Lung (tissue), 12 donors: Measurements from ENCODE around the gene PNPLA2. TPM values are rescaled to one million over a fixed set of nuclear protein-coding genes. Genes with fewer than 3 reads are reported as not detected.

ENCODE experiments used
- ATAC-seq: fragments of 200-7000 bp; cut with Tn5 transposase; one replicate; pipeline ENCODE4 v1.9.1; 2020; ENCODE audit warnings: moderate number of reproducible peaks; ENCODE audit not compliant: insufficient read depth, low FRiP score
- DNase-seq, 3 donors: peaks; one replicate each; pipeline ENCODE4 v3.0.0-alpha.2; 2013 to 2017
- H3K27ac ChIP-seq, 2 donors: one replicate each; pipeline ENCODE4 v1.5.1; 2013; ENCODE audit warnings: mild to moderate bottlenecking in 2 of 2, moderate library complexity in 2 of 2, control low read depth in 1 of 2, inconsistent platforms in 1 of 2, low read depth in 1 of 2, low read length in 1 of 2
- H3K27me3 ChIP-seq, 3 donors: one replicate each; pipeline ENCODE4 v1.5.1; 2013; ENCODE audit warnings: low read length in 2 of 3; ENCODE audit not compliant: control insufficient read depth in 3 of 3, insufficient read depth in 3 of 3
- H3K36me3 ChIP-seq, 4 donors: one replicate each; pipeline ENCODE4 v1.5.1; 2013; ENCODE audit warnings: low read length in 4 of 4, mild to moderate bottlenecking in 1 of 4, moderate library complexity in 1 of 4; ENCODE audit not compliant: control insufficient read depth in 4 of 4, insufficient read depth in 4 of 4
- H3K4me1 ChIP-seq, 5 donors: one replicate each; pipeline ENCODE4 v1.5.1; 2013; ENCODE audit warnings: low read length in 5 of 5, mild to moderate bottlenecking in 2 of 5, moderate library complexity in 1 of 5; ENCODE audit not compliant: control insufficient read depth in 5 of 5, insufficient read depth in 5 of 5
- H3K4me3 ChIP-seq: one replicate; pipeline ENCODE4 v1.5.1; 2013; ENCODE audit warnings: mild to moderate bottlenecking, control low read depth, moderate library complexity
- H3K9ac ChIP-seq, 2 donors: one replicate each; pipeline ENCODE4 v1.5.1; 2013; ENCODE audit warnings: low read length in 2 of 2, control low read depth in 1 of 2; ENCODE audit not compliant: insufficient read depth in 1 of 2
- H3K9me3 ChIP-seq, 4 donors: one replicate each; pipeline ENCODE4 v1.5.1; 2013; ENCODE audit warnings: low read length in 3 of 4, mild to moderate bottlenecking in 1 of 4, moderate library complexity in 1 of 4; ENCODE audit not compliant: control insufficient read depth in 4 of 4, insufficient read depth in 3 of 4
- CTCF ChIP-seq: IDR thresholded peaks from 2 replicates; pipeline ENCODE4 v1.5.1; 2012; ENCODE audit warnings: mild to moderate bottlenecking; ENCODE audit errors: control extremely low read depth, extremely low read depth
- WGBS, 2 donors: extraction: QIAGEN DNeasy Blood & Tissue Kit; methylation state at CpG; one replicate each; pipeline ENCODE4 v1.1.7; 2013; 5-methylcytosine and 5-hydroxymethylcytosine counted together
- polyA plus RNA-seq, 2 donors: library from polyadenylated mRNA; stranded (reverse); fragments of 200-250 nt; gene quantifications; one replicate each; pipeline ENCODE4 v1.2.1, GENCODE V29; 2013
- total RNA-seq, 2 donors: library from RNA; depleted of rRNA in 1 of 2; stranded (reverse); fragments of >200 nt in 1 of 2; gene quantifications; one replicate each; pipeline ENCODE4 v1.2.1, GENCODE V29; 2014 to 2021
- donor health status: control.
- donor health status: control.
- donor health status: Bipolar disorder and iron deficiency.
- donor health status: healthy.
- donor health status: DM: yes; HTN: yes; CAD: no.

PNPLA2 gene
- total and polyA plus RNA-seq, 4 donors: 65.1 to 160 (median 84.2) TPM

GRCh38 chr11:868394-868793 lies 49.7 kb downstream of the PNPLA2 start:
- no peaks in the 10 kb centered on the region for H3K9me3 ChIP-seq
- H3K4me3 ChIP-seq: no peak overlapping the region
- peaks cover 0 to 7% (median 0%) of the 10 kb centered on the region in 5 donors for H3K4me1 ChIP-seq
- no peaks in the 10 kb centered on the region for H3K27me3 ChIP-seq
- WGBS, 2 donors: 89 to 93% methylated on average over 17 of the region's 17 CpGs
- H3K36me3 ChIP-seq: peaks cover 0 to 37% (median 4%) of the 10 kb centered on the region in 4 donors
- no peak for DNase-seq
- ATAC-seq: no peak
- H3K9ac ChIP-seq: no peak overlapping the region
- TF ChIP-seq CTCF: no peak
- H3K27ac ChIP-seq: no peak overlapping the region

GRCh38 chr11:868802-869201 lies 50.1 kb downstream of the PNPLA2 start:
- ATAC-seq (no peak), DNase-seq (no peak)
- TF ChIP-seq CTCF: no peak
- H3K9me3 ChIP-seq: no peaks in the 10 kb centered on the region
- WGBS, 2 donors: 87 to 92% methylated on average over 12 of the region's 12 CpGs
- peaks cover 0 to 33% (median 4%) of the 10 kb centered on the region in 4 donors for H3K36me3 ChIP-seq
- H3K27ac ChIP-seq: no peak overlapping the region
- no peak overlapping the region for H3K4me3 ChIP-seq
- no peak overlapping the region for H3K9ac ChIP-seq
- no peaks in the 10 kb centered on the region for H3K27me3 ChIP-seq
- H3K4me1 ChIP-seq: peaks cover 0 to 7% (median 0%) of the 10 kb centered on the region in 5 donors

- 87 to 93% methylated on average over 23 to 25 of the region's 25 CpGs for WGBS, 2 donors
- DNase-seq: no peak
- peaks cover 0 to 26% (median 4%) of the 10 kb centered on the region in 4 donors for H3K36me3 ChIP-seq
- H3K9ac ChIP-seq: no peak overlapping the region
- peaks cover 0 to 8% (median 0%) of the 10 kb centered on the region in 5 donors for H3K4me1 ChIP-seq
- H3K9me3 ChIP-seq: no peaks in the 10 kb centered on the region
- no peak for ATAC-seq
- no peak for TF ChIP-seq CTCF
- H3K27me3 ChIP-seq: no peaks in the 10 kb centered on the region
- no peak overlapping the region for H3K4me3 ChIP-seq
- H3K27ac ChIP-seq: no peak overlapping the region
Measured at GRCh38 chr11:869399-870126, 50.8 kb downstream of the PNPLA2 start.

GRCh38 chr11:870127-870413 lies 51.4 kb downstream of the PNPLA2 start:
- Histone ChIP-seq H3K4me1 (peaks cover 0 to 8% (median 0%) of the 10 kb centered on the region in 5 donors), H3K36me3 (peaks cover 0 to 22% (median 4%) of the 10 kb centered on the region in 4 donors), H3K9me3 (no peaks in the 10 kb centered on the region), H3K27ac (no peak overlapping the region), H3K9ac (no peak overlapping the region), H3K27me3 (no peaks in the 10 kb centered on the region), H3K4me3 (no peak overlapping the region)
- DNase-seq (no peak), ATAC-seq (no peak)
- 76 to 79% methylated on average over 8 of the region's 8 CpGs for whole genome bisulfite sequencing, 2 donors
- TF ChIP-seq CTCF: no peak
